ENCODE data around the gene LRRN3.
A peak's percentile ranks its signal among the peaks of the same experiment; 100 is the strongest.

Gene LRRN3

DNA sequence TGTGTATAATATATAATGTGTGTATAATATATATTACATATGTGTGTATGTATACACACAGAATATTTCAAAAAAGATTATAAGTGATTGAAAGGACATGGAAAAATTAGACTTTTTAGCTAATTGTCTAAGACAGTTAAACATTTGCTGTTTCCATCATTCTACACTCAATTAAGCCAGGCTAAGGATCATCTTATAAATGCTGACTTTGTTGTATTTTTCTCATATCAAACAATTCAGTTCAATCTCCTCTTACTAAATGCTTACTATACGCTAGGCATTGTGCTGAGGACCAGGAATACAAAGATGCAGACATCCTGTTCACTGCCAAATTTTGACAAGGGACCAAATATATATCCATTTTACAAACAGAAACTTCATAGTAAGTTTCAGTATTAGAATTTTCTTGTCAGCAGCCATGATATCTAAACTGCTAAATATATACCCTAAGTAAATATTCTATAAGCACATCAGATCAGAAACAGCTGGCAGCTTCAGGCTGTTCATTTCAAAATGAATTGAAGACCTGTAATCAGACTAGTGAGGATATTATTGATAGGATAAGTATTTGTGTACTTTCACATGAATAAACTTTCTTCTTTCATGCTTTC lies 10.3 kb upstream of the LRRN3 start:
- no peak for DNase-seq (ENCODE audit: low read depth)

DNA sequence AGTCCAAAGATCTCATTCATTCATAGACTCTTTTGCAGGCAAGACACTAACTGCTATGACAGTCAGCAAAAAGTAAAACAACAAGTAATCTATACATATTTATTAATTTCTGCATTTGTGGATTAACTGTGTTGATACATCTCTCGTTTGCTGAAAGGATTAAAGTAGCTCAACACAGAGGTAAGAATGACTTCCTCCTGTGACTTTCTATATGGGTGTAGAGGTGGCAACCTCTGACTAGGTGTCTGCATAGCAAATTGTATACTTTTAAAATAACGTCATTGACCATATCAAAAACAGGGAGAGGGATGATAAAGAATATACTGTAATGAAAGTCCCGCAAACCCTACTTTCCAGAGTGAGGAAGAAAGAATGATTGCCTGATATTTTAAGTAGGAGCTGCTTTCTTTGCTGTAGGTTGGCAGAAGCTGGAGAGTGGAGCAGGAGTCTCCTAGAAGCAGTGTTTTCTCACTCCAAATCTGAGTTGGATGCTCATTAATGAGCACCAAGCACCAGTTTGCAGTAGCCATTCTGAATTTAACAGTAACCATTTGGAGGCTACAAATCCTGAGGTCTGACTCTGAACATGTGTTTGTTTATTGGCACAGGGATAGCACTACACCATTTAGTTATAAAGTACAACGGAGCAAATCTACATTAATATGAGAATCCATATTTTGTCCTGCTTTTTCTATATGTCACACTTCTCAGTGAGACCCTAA lies 9.2 kb upstream of the LRRN3 start:
- no peak for DNase-seq (ENCODE audit: low read depth)

DNA sequence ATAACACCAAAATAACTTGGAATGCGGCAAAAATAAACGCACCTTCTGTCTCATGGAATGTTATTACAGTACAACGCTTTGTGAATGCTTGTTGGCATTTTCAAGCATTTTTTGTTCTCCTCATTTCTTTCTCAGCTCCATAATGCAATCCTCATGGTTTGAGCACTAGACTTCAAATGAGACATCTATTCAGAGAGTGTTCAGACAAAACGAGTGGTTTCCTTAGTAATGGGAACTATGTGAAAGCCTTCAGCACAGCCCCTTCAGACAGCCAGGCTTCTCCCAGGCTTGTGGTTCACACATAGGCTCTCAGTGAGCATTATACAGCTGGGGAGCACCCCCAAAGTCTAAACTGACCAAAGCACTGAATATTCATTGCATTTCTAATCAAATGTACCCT lies 8.6 kb upstream of the LRRN3 start:
- DNase-seq (ENCODE audit: low read depth), result peak; percentile 84

DNA sequence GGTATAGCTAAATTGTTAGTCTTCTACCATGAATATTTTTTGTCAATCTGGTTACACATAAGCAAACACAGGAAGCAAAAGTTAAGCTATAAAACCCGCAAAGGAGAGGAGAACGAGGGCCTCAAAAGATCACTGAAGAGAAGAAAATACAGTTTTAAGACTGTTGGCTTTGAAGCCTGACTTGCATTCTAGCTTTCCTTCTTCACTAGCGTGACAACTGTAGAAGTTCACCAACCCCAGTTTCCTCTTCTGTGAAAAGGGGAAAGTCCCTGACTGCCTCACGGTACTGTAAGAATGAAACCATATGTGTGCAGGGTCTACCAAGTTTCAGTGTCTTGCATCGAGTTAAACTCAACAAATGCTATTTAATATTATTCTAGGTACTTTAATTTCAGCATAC lies 7.5 kb upstream of the LRRN3 start:
- peak; percentile 83 for DNase-seq (ENCODE audit: low read depth)

DNA sequence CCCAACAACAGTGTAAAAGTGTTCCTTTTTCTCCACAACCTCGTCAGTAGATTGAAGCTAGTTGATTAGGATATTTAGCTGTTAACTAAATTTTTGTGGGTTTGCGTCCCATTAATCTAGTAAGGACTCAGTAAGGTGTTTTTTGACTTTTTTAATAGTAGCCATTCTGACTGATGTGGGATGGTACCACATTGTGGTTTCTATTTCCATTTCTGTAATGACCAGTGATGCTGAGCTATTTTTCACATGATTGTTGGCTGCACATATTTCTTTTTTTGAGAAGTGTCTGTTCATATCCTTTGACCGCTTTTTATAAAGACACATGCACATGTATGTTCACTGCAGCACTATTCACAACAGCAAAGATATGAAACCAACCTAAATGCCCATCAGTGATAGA lies 5.6 kb upstream of the LRRN3 start:
- DNase-seq (ENCODE audit: low read depth), result no peak

DNA sequence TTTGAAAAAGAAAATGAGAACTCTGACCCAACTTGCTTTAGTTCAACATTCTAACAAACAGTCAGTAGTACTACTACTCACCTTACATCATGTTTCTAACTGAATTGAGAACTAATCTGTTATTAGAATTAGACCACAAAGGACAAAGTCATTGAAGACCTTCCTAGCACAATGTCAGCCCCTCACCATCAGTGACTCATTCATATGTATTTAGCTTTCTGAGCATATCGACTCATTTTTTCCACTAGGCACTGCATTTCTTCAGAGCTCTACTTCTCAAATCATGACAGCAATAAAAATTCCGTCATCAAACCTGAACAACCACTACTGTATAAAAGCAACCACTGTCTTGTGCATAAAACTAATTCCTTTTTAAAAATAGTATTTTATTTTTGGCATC lies 4.4 kb upstream of the LRRN3 start:
- peak; percentile 35 for DNase-seq (ENCODE audit: low read depth)

DNA sequence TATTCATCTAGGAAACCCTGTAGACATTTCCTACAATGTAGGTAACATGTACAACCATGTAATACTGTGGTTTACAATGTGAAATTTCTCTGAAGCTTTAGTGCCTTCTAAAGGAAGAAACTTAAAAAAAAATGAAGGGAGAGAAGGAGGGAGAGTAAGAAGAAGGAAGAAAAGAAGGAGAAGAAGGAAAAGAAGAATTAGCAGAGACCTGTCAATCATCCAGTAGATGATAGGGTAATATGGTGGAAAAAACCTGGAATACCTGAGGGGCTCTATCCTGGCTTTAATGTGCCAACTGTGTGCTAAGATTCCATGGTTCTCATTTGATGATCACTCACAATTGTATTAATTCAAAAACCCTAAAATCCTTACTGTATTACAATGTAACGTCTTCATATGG lies 2.6 kb upstream of the LRRN3 start:
- DNase-seq (ENCODE audit: low read depth), result no peak

DNA sequence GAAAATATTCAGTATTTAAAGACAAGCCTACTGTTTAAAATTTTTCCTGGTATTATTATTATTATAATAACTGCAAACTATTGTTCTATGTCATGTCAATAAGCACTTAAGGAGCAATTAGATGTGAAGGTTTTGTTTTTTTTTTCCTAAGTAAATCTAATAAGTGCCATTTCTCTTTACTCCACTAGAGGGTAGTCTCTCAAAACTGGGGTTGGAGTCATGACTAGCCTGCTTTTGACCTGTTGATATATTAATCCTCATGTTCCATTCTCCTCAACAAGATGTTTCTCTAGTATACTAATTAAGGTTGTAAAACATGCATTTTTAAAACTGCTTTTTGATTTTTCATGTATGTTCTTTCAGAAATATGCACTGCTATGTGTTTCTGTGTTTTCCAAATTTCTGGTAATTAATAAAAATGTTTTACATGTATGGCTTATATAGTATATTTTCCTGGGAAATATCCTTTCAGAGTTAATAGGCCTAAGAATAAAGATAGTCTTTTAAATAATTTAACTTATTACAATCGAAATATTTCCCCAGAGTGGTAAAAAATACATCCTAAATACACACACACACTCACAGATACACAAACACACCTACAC lies 1.0 kb upstream of the LRRN3 start:
- DNase-seq (ENCODE audit: low read depth), result peak; percentile 59

DNA sequence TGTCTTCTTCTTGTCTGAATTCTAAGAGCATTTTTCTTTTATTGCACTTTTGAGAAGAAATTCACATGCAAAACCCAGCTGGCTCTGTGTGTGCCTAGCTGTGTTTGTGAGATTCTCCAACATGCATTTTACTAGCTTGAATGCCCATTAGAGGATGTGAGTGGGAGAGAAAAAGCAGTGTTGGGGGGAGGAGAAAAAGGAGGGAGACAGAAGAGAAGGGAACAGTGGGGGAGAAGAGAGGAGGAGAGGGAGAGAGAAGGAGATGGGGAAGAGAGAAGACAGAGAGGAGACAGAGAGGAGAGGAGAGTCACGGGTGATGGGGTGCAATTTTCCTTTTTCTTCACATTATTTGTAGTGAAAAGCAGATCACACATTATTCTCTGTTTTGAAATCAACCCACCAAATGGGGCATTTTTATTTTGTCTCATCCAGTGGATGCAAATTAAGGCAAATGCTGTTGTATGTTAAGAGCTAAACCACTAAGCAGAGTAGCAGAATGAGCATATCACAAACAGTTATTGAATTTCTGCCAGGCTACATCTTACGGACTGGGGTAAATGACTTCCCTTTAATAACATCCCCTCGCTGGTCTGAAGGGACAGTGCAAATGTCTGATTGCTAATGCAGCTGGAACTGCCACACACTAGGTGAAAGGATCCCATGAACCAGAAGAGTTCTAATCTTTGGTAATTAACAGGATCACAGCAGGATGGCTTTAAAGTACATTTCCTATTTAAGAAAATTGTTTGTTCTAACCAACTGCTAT lies 849 bp downstream of the LRRN3 start:
- no peak for DNase-seq (ENCODE audit: low read depth)

DNA sequence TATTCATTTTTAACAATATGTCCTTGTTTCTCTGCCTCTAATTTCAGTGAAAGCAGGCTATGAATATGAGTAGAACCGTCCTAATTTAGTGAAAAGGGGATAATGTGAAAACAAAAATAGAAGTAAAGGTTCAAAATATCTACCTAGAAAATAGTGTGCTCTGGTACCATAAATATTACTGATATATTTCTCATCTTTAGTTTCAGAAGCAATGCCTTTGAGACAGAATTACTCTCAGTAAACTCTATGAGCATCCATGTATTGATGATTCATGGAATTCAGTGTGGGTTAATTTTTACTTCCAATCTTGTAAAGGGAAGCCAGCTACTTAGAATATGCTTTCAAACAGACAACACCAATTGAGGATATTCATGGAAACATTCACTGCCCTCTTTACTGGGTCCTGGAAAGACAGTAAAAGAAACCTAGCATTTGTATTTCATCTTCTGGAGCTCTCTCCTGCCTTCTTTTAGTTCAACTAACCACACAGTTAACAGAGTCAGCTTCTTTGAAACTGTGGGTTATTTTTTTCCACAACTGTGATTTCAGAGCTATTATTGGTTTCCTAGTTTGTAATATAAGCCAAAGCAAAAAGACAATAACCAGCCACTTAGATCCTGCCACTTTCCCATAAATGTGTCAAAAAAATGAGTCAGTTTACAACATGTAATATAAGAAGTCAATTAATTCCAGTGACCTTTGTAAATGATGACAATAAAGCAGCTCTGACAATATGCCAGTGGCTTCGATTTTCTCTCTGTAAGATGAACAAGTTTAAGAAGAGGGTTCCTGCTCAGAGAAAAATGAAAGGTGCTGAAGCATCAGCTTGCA lies 1.7 kb downstream of the LRRN3 start:
- peak; percentile 25 for DNase-seq (ENCODE audit: low read depth)

DNA sequence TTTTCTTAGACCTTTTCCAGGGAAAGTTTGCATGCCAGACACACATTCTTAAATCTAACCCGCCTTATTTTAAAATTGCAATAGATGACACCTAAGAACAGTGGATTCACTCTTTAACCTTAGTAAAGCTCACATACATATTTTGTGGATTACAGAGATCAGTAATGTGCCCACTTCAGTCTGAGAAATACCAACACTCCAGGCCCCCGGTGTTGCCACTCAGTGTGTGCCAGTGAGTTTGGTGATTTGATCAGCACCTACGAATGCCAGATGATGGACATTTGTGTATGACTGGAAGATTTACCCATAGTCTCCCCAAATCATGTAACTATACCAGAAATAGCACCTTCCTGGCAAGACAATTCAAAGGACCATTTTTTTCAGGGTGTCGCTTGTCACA lies 2.6 kb downstream of the LRRN3 start:
- no peak for DNase-seq (ENCODE audit: low read depth)

DNA sequence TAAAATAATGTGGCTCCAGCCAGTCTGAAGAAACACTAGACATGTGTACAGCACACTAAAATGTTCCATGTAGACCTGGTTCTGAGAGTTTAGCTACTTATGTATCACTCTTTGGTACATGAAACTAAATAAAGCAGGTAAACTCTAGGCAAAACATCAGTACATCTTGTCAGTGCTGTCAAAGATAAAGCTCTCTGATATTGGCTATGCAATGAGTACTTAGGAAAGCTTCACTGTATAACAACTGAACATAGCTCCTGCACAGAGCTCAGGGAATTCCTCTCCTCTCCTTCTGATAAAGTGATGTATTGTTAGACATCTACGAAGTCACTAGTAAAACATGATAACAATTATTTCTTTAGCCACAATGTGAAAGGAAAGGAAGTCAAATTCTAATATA lies 3.5 kb downstream of the LRRN3 start:
- no peak for DNase-seq (ENCODE audit: low read depth)

DNA sequence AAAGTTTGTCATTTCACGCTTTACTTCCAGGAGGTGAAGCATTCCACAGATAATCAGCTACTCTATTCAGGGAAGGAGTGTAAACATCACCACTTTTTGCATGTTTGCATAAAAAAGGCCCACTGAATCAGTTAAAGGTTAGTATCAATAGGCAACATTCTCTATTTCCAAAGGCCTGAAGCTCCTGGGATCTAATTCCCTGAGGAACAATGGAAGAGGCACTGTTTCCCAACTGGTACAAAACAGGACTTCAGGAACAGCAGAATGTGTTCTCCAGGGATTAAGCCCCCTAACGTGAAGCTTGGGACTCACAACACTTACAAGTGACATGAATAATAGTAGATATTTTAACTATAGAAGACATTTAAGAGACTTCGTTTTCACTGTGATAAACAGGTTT lies 6.1 kb downstream of the LRRN3 start:
- DNase-seq (ENCODE audit: low read depth), result no peak

DNA sequence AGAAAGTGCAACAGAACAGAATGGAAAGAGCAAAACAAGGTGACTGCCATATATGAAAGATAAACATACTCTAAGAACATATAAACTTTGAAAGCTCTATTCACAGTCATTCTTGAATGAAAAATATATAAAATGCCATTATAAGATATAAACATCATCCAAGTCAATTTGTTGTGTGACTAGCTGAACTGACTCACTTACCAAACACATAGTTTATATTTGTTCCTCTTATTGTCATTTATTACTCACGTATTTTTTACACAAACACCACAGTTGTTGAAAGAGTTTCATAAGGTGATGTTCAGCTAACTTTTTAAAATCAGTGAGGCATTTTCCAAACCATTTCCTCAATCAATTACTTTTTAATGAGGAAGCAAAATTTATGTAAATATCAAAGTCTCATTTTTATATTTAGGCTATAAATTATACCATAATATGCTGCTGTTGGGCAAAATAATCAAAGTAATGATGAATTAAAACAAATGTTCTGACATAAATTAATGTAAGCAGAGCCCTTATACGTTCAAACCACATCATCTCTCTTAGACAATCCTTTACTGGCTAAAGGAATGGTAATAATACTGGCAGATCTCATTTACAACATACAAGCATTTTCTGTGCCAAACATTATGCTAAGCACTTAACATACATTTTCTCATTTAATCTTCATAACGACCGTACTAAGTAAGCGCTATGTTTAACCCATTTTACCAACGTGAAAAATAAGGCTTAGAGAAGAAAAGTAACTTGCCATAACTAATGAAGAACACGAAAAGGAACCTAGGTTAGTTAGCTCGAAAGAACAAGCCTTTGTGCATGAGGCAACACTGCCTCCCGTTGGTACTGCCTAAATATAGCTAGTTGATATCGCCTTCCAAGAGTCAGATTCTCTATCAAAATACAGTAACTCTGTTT lies 7.3 kb downstream of the LRRN3 start:
- DNase-seq (ENCODE audit: low read depth), result peak; percentile 61

DNA sequence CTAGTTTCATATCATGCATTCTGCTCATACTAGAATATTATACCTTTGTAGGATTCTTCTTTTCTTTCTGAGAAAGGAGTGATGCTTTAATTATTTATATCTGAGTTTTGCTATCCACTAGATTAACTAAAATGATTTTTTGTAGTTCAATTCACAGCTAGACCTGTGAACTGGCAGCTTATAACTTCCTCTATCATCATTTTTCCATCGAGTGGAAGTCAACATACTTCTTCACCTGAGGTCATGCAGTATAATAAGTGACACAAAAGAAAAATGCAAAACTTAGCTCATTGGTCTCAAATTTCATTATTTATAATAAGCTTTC lies 8.0 kb downstream of the LRRN3 start:
- DNase-seq (ENCODE audit: low read depth), result no peak

DNA sequence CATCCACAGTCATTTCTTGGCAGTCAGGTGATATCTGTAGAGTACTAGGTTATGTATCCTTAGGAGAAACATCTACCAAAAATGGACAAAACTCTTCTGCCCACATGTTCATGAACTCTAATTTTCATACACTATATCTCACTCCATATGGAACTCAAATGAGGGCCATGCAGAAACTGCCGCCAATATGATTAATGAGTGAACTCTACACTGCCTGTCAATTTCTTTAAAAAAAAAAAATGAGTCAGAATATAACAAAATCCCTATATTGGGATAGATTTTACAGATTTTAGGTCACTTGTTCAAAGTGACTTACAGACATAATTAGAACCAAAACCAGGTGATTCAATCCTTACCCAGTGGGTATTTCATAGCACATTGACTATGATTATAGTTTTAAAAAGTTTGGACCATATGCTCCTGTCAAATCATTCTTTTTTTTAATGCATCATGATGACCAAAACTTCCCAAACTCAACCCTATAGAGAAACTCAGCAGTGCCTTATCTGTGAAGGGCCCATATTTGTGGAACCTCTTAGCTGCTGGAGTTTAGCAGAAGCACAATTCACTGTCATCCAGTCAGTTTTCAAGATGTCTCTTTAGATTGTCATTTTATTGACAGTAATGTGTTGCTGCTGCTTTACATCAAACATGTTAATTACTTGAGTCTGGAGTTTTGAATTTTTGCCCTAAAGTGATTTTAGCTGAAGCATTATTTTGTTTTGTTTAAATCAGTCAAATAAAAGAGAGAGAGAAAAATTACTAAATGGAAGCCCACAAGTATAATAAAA lies 11.1 kb downstream of the LRRN3 start:
- no peak for DNase-seq (ENCODE audit: low read depth)

DNA sequence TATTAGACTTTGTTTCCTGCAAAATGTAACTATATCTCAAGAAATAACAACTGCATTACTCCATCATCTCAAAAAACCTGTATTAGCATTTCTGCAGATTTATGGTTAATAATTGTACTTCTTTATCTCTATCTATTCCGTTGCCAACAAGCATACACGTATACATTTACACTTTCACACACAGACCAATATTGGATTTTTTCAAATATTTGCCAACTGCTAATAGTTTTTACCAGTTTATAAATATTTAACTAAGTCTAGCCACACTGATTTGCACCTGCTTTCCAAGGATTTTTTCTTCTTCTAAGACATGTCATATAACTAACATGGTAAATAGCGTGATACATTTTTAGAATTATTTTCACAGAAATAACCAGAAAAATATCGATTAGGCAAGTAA lies 12.2 kb downstream of the LRRN3 start:
- no peak for DNase-seq (ENCODE audit: low read depth)

DNA sequence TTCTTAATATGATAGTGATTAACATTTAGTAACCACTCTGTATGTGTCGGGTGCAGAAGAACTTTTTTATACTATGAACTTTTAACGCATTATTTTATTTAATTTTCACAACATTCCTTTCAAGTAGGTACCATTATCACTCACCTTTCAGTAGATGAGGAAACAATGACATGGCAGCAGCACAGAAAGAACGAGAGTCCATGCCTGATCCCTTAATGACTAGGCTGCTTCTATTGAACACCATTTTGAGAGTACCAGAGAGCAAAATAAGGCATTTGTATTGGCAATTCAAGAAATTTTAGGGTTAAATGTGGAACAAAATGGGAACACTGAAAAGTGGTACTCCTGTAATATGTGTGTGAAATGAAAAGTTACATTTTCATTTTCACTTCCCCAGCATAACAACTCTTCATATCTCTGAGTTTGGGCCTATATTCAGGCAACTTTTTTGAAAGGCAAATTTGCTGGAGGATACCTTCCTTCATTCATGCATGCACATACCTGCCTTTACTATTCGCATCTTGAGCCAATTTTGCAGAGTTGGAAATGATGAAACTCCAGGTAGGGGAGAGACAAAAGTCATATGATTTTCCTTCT lies 12.8 kb downstream of the LRRN3 start:
- no peak for DNase-seq (ENCODE audit: low read depth)

DNA sequence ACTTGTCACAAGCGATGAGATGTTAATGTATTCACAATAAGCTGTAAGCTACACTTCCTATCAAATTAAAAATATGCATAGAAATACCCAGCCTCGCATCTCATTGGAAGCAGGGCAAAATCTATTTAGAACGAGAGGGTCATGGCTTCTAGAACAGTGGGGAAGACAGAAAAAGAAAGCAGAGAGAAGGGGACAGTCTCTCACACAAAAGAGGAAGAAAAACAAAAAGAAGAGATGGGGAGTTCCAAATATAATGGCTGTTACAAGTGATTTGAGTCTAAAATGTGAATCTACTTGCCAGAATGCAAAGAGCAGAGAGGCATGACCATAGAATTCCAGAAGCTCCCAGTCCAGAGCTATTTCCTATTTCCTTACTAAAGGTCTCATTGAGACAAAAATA lies 13.8 kb downstream of the LRRN3 start:
- no peak for DNase-seq (ENCODE audit: low read depth)

DNA sequence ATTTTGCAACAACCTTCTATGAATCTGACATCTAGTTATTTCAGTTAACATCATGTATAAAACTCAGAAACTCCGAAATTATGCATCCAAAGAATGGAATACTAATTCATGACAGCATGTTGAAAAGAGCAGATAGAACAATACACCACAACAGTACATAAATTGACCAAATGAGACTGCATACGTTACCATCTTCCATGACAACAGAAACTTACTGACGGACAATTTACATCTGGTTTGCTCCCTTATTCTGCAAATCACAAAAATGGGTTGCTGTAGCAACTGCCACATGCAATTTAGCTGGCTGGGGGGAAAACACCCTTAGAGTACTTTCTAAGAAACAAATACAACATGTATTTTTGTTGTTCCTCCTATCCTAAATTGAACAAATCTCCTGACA lies 14.3 kb downstream of the LRRN3 start:
- no peak for DNase-seq (ENCODE audit: low read depth)

Measured in EH (cell line).